Measurements from ENCODE around the gene DNASE1L1. TPM values are rescaled to one million over a fixed set of nuclear protein-coding genes. Genes with fewer than 3 reads are reported as not detected.

DNASE1L1 gene, protein sequence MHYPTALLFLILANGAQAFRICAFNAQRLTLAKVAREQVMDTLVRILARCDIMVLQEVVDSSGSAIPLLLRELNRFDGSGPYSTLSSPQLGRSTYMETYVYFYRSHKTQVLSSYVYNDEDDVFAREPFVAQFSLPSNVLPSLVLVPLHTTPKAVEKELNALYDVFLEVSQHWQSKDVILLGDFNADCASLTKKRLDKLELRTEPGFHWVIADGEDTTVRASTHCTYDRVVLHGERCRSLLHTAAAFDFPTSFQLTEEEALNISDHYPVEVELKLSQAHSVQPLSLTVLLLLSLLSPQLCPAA
- 5.6 TPM for total RNA-seq

DNA sequence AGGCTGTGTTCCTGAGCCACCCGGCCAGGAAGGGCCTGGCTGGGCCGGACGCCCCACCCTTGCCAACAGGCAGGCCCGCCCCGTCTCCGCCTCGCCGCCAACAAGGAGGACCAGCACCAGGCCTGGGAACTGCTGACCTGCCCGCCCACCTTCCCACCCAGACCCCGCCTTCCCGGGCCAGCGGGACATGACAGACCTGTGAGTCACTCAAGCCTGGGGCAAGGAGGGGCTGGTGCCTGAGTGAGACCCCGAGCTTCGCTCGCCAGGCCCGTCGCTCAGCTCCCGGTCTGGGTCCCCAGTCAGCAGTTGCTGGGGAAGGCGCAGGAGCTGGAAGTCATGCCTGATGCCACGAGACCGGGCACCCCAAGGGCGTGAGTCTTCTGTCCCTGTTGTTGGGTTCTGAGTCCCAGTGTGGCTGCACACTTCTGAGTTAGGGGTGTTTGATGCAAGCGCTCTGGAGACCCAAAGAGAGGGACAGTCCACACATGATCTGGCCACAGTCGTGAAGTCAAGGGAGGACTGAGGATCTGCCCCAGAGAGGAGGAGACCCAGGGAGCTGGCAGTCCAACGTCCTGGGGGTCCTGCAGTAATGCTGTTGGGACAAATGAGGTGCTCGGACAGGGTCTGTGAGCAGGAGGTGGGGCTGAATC is at the start of gene DNASE1L1:
DNASE1L1 (minus strand) TSS at position 33 of the 650 bp plus-strand sequence. CDS start 3,686 bp downstream, outside the sequence.

DNA sequence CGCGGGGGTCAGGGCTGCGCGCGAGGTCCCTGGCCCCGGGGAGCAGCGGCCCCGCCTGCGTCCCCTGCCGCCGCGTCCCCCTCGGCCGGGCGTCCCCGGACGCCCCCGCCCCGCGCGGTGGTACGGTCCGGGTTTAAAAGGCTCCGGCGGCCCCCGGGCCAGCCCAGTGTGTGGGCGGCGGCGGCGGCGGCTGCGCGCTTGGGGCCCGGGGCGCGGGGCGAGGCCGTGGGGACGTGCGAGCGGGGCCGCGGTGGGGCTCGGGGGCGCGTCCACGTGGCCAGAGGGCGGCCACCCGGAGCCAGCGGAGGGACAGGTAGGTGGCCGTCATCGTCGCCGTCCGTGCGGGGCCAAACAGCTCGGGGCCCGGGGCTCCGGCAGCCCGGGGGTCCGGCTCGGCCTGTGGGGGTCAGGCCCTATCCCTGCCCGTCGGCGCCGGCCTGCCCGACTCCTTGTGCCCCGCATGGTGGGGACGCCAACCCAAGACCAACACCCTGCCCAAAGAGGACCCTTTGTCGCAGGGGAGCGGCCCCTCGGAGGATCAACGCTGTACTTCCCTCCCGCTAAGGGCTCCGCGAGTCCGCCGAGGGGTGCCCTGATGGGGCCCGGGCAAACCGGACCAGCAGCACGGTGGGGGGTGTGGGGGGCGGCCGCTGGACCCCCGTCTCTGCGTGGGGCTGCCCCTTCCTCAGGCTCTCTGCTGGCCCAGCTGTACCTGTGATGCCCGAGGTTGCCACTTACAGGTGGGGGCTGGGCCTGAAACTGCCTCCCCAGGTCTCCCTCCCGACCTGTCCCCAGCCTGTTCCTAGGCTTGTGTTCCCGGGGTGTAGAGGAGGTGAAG is 49.3 kb upstream of the DNASE1L1 start, which contains the start of gene PLXNA3:
PLXNA3 (plus strand) TSS at position 166 of the 838 bp plus-strand sequence. CDS start 1,903 bp downstream, outside the sequence.

GRCh38 chrX:154443992-154444754 is 35.1 kb upstream of the DNASE1L1 start, which contains the start of gene FAM50A:
FAM50A (plus strand) TSS chrX:154444141; CDS start chrX:154444236, 95 bp downstream.

DNA sequence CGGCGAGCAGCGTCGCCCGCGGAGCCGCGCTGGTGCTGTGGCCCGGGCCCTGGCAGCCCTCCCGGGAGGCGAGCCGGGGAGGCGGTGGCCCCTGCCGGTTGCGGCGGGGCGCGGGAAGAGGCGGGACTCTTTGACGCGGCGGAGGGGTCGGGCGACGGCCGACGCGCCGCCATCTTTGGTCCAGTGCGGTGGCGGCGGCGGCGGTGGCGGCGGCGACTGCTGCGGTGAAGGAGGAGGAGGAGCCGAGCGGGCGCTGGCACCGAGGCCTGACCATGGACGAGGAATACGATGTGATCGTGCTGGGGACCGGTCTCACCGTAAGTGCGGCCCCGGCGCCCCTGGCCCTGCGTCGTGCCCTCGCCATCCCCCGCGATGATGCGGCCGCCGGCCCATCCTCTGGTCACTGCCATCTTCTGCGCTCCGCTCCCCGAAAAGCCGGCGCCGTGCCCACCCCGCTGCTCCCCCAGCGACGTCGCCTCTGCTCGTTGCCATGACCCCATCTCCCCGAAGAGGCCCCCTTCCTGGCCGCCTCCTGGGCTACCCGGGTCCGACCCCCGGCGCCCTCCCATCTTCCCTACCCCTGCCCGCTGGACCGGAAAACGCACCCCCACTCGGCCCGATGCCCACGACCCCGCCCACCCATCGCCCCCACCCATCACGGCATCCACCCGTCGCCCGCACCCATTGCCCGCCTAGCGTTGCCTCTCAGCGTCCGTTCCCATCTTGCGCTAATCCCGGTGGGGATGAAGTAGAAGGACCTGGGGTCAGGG is 28.1 kb upstream of the DNASE1L1 start, which contains the start of gene GDI1:
GDI1 (plus strand) TSS at position 172 of the 770 bp plus-strand sequence; CDS start at position 273, 101 bp downstream.

DNA sequence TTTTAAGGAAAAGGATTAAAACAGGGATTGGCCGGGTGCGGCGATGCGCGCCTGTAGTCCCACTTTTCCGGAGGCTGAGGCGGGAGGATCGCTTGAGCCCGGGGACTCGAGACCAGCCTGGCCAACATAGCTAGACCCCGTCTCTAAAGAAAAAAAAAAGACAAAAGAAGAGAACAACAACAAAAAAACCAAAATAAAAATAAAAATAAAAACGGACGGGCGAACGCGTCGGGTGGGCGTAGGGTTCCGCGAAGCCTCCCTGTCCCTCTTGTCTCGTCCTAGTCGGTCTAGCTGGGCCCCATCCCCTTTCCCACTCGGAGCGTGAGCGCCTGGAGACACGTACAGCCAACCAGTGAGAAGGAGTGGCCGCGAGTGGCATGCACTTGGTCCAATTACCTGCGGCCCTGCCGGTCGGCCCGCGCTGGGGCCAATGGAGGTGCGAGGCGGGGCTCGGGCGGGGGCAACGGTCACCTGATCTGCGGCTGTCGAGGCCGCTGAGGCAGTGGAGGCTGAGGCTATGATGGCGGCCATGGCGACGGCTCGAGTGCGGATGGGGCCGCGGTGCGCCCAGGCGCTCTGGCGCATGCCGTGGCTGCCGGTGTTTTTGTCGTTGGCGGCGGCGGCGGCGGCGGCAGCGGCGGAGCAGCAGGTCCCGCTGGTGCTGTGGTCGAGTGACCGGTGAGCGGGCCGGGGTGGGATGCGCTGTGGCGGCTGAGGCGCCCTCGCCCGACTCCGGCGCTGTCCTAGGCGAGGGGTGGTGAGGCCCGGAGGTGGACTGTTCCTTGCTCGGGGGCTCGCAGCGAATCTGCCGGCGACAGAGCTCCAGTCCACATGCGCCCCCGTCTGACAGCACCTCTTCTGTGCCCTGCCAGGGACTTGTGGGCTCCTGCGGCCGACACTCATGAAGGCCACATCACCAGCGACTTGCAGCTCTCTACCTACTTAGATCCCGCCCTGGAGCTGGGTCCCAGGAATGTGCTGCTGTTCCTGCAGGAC is 19.4 kb upstream of the DNASE1L1 start, which contains the start of gene ATP6AP1:
ATP6AP1 (plus strand) TSS at position 502 of the 996 bp plus-strand sequence; CDS start at position 518, 16 bp downstream.

GRCh38 chrX:154397888-154398667 is 11.0 kb downstream of the DNASE1L1 start, which contains the start of gene RPL10:
RPL10 (plus strand) TSS chrX:154398377; CDS start chrX:154398520, 143 bp downstream.

DNA sequence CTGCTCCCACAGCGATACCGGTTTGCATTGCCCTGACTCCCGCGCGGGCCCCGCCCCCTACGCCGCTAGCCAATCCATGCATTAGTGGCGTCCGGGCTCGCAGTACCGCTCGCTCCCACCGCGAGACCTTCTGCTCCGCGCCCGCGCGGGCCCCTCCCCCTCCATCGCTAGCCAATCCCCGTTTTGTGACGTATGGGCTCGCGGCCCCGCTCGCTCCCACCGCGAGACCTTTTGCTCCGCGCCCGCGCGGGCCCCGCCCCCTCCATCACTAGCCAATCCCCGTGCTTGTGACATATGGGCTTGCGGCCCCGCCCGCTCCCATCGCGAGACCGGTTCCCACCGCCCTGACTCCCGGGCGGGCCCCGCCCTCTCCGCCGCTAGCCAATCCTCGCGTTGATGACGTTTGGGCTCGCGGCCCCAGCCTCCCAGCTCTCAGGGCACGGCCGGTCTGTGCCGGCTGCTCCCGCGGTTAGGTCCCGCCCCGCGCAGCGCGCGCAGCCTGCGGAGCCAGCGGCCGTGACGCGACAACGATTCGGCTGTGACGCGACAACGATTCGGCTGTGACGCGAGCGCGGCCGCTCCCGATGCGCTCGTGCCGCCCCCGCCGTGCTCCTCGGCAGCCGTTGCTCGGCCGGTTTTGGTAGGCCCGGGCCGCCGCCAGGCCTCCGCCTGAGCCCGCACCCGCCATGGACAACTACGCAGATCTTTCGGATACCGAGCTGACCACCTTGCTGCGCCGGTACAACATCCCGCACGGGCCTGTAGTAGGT is 30.1 kb downstream of the DNASE1L1 start, which contains the start of gene EMD:
EMD (plus strand) TSS at position 497 of the 770 bp plus-strand sequence; CDS start at position 687, 190 bp downstream.

DNA sequence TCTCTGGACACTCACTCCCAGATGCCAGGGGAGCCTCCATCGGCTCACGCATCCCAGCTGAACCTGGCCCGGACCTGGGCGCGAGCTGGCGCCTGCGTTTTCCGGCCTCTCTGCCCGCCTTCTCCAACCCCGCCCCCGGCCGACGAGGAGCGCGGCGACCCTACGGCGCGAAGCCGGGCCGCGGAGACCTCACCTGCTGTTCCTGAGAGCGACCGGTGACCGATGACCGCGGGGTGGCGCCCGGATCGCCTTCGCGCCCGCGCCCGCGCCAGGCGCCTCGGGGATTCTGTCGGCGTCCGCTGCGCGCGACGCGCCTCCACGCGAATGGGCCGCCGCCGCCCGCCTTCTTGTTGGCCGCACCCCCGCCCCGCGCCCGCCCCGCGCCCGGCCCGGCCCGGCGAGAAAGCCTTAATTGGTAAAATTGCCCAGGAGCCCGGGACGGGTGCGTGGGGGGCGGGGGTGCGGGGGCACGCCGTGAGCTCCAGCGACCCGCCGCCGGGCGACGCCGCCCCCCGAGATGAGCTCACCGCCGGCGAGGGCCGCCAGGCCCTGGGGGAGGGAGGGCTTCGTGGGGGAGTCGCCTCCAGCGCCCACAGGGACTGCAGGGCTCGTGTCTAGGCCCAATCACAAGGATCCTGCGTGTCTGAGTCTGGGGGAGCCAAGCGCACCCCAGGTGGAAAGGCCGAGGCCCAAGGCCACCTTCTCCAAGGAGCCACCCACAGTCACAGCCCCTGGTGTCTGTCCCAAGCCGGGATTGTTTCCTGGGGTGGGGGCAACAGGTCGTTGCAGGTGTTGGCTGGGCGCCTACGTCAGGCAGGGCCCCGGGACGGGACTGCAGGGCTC is 34.5 kb downstream of the DNASE1L1 start, which contains the start of gene FLNA:
FLNA (minus strand) TSS at position 322 of the 843 bp plus-strand sequence. CDS start 3,389 bp downstream, outside the sequence.

Small RNA genes lying within 50 kb of the gene (small RNA-seq; reads per million reads assigned to genes)
- gene MIR6858 (ENCODE audit: low replicate concordance) (0.09 reads per million), gene SNORA70 (ENCODE audit: low replicate concordance) (not detected)

Other genes with a start within 250 kb of the DNASE1L1 start
- not detected for gene OPN1MW, start 226.7 kb downstream of the DNASE1L1 start, total RNA-seq
- not detected for gene OPN1MW2, start 189.5 kb downstream of the DNASE1L1 start, total RNA-seq
- not detected for gene OPN1MW3, start 151.7 kb downstream of the DNASE1L1 start, total RNA-seq
- gene TEX28, start 114.1 kb downstream of the DNASE1L1 start, total RNA-seq, result not detected
- 1.9 TPM for gene TKTL1, start 113.5 kb downstream of the DNASE1L1 start, total RNA-seq
- gene FLNA, start 34.6 kb downstream of the DNASE1L1 start, total RNA-seq, result 148 TPM
- gene EMD, start 30.0 kb downstream of the DNASE1L1 start, total RNA-seq, result 17.8 TPM
- gene RPL10, start 10.9 kb downstream of the DNASE1L1 start, total RNA-seq, result 2,083 TPM
- 25.7 TPM for gene TAFAZZIN, start 2.3 kb upstream of the DNASE1L1 start, total RNA-seq
- gene ATP6AP1, start 19.4 kb upstream of the DNASE1L1 start, total RNA-seq, result 55.7 TPM
- 301 TPM for gene GDI1, start 27.9 kb upstream of the DNASE1L1 start, total RNA-seq
- 31.6 TPM for gene FAM50A, start 34.9 kb upstream of the DNASE1L1 start, total RNA-seq
- gene PLXNA3, start 49.0 kb upstream of the DNASE1L1 start, total RNA-seq, result 53.2 TPM
- gene LAGE3, start 70.0 kb upstream of the DNASE1L1 start, total RNA-seq, result 9.4 TPM
- 37.9 TPM for gene UBL4A, start 77.4 kb upstream of the DNASE1L1 start, total RNA-seq
- 2.8 TPM for gene SLC10A3, start 81.4 kb upstream of the DNASE1L1 start, total RNA-seq
- 13.8 TPM for gene FAM3A, start 107.0 kb upstream of the DNASE1L1 start, total RNA-seq
- gene G6PD, start 137.6 kb upstream of the DNASE1L1 start, total RNA-seq, result 32.9 TPM
- 5.9 TPM for gene IKBKG, start 138.4 kb upstream of the DNASE1L1 start, total RNA-seq
- gene CTAG1A, start 175.9 kb upstream of the DNASE1L1 start, total RNA-seq, result not detected
- not detected for gene CTAG1B, start 210.0 kb upstream of the DNASE1L1 start, total RNA-seq
- gene CTAG2, start 244.3 kb upstream of the DNASE1L1 start, total RNA-seq, result not detected